Adrenal gland (tissue), 12 donors: ENCODE results near the gene ZBTB14. TPM values are rescaled to one million over a fixed set of nuclear protein-coding genes. Genes with fewer than 3 reads are reported as not detected.

Experiments used
- DNase-seq, 7 donors: peaks; one replicate each; pipeline ENCODE4 v3.0.0-alpha.2; 2019 to 2020
- H3K27ac ChIP-seq, 5 donors: fragments of 200-600 bp; sonication (generic) in 4 of 5; 1 replicate in 3 of 5; 2 replicates in 2 of 5; pipeline versions ENCODE4 v1.5.1 to v1.8.0; 2016 to 2020; ENCODE audit warnings: mild to moderate bottlenecking in 1 of 5
- H3K27me3 ChIP-seq: fragments of 200-600 bp; 2 replicates; pipeline ENCODE4 v1.8.0; 2021
- H3K36me3 ChIP-seq, 2 donors: fragments of 200-600 bp; replicated peaks in 1 of 2; 1 replicate in 1 of 2; 2 replicates in 1 of 2; pipeline versions ENCODE4 v1.5.1 to v1.8.0; 2018 to 2022
- H3K4me1 ChIP-seq, 2 donors: fragments of 200-600 bp; replicated peaks in 1 of 2; 1 replicate in 1 of 2; 2 replicates in 1 of 2; pipeline versions ENCODE4 v1.5.1 to v1.8.0; 2018 to 2021
- H3K4me3 ChIP-seq, 4 donors: fragments of 200-600 bp; sonication (generic) in 3 of 4; one replicate each; pipeline ENCODE4 v1.5.1; 2016 to 2018
- H3K9me3 ChIP-seq, 3 donors: fragments of 200-600 bp; sonication (generic) in 1 of 3; replicated peaks in 1 of 3; 1 replicate in 2 of 3; 2 replicates in 1 of 3; pipeline versions ENCODE4 v1.5.1 to v1.8.0; 2016 to 2021
- CTCF ChIP-seq, 6 experiments: fragments of 450-650 bp in 4 of 6; fragments of 200-600 bp in 2 of 6; sonication (generic) in 1 of 6; IDR thresholded peaks; 1 replicate in 5 of 6; 2 replicates in 1 of 6; pipeline versions ENCODE4 v1.5.1 to v1.8.0; 2016 to 2021; ENCODE audit warnings: antibody characterized with exemption in 6 of 6, mild to moderate bottlenecking in 2 of 6, moderate library complexity in 1 of 6
- POLR2A ChIP-seq, 2 donors: fragments of 450-650 bp; IDR thresholded peaks; one replicate each; pipeline ENCODE4 v1.6.1; 2017; ENCODE audit warnings: antibody characterized with exemption in 2 of 2, mild to moderate bottlenecking in 2 of 2, moderate library complexity in 1 of 2
- WGBS, 4 donors: extraction: QIAGEN DNeasy Blood & Tissue Kit in 2 of 4; methylation state at CpG; one replicate each; pipeline versions ENCODE4 v1.1.5 to v1.1.7; 2013 to 2017; 5-methylcytosine and 5-hydroxymethylcytosine counted together
- intact Hi-C, 2 donors: fragments of 100-400 bp; cut with DNase I; formaldehyde crosslinking; loops; one replicate each; pipeline versions ENCODE4 v1.14.1 to v1.15.0; 2022 to 2023
- polyA plus RNA-seq, 3 donors: library from polyadenylated mRNA; stranded (reverse); fragments of 200-250 nt in 2 of 3; fragments of 350-450 nt in 1 of 3; fragmentation: Illumina TruSeq in 1 of 3; extraction: RNeasy Lipid Tissue Mini Kit (QIAGEN cat#74804) in 1 of 3; gene quantifications; one replicate each; pipeline ENCODE4 v1.2.3, GENCODE V29; 2013 to 2014
- total RNA-seq, 9 donors: library from RNA; depleted of rRNA in 4 of 9; stranded (reverse); fragments of >200 nt in 4 of 9; fragments of 120-200 nt in 1 of 9; fragmentation: NEBNext Ultra II Directional in 1 of 9; extraction: Animal tissue kit (Norgen Biotek cat#: 25700) in 1 of 9; gene quantifications; one replicate each; pipeline versions ENCODE4 v1.1.0 to v1.2.4, GENCODE V29; 2013 to 2023
- donor health status: healthy with polysubstance abuse.
- donor health status: Bipolar disorder and iron deficiency.
- donor health status: DM: yes; HTN: yes; CAD: no.
- donor health status: DM: no; HTN: no; CAD: no.
- donor health status: DM: no; HTN: no; CAD: no.
- donor health status: DM: yes; HTN: yes; CAD: no.

Gene ZBTB14
- total and polyA plus RNA-seq, 12 donors, result 5.9 to 16.4 (median 10.6) TPM

DNA sequence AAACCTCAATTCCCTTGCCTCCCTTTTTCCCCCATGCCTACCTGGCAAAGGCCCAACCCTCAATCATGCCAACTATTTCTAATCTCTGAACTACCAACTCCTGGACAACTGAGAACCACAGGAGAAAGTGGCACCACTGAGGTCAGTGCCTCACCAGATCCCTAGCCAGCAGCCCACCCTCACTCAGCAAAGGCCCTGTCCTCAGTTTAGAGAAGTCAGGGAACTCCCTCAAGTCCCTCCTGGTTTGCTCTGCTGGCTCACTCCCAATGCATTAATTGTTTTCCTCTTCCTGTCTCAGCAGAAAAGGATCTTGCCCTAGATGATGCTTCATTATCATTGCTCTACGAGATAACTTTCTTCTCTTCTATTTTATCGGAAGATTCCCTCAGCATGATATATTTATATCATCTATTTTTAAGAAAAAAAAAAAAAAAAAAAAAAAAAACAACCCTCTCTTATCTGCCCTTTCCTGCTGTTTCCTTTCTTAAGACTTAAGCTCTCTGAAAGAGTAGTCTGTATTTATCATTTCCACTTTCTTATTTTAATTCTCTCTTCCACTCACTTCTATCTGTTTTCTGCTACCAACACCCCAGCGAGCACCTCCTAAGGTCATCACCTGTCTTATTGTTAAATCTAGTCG lies 22.7 kb upstream of the ZBTB14 start:
- intact Hi-C loops, result no loop called here
- no peak overlapping the region for H3K4me3 ChIP-seq
- H3K36me3 ChIP-seq, result no peaks in the 10 kb centered on the region
- H3K4me1 ChIP-seq, result no peaks in the 10 kb centered on the region
- DNase-seq, result no peak
- TF ChIP-seq CTCF (IDR thresholded peaks at IDR 0.05) (no peak), POLR2A (IDR thresholded peaks at IDR 0.05) (no peak)
- no peaks in the 10 kb centered on the region for H3K27me3 ChIP-seq
- 46 to 56% (median 55%) methylated on average over 4 of the region's 4 CpGs for WGBS, 4 donors
- no peaks in the 10 kb centered on the region for H3K9me3 ChIP-seq
- H3K27ac ChIP-seq, result no peak overlapping the region

DNA sequence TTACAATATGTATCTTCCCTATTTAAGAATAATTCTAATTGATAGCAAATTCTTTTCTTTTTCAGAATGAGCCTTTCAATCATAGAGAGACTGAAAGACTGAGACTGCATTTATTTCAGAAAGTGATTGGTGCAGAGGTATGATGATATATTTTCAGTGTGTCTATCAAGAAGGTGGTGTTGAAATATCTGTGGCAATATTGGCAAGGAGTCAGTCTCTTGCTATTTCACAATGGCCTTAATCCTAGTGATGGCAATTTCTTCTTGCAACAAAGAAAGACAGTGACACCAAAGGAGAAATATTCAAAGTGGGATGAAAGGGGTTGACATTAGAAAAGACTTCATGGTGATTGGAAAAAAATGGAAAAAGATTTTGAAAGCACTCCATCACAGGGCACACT lies 21.7 kb upstream of the ZBTB14 start:
- Histone ChIP-seq H3K9me3 (no peaks in the 10 kb centered on the region), H3K36me3 (no peaks in the 10 kb centered on the region), H3K4me3 (no peak overlapping the region), H3K27me3 (no peaks in the 10 kb centered on the region), H3K27ac (no peak overlapping the region), H3K4me1 (no peaks in the 10 kb centered on the region)
- no peak for DNase-seq
- no peak for TF ChIP-seq CTCF (IDR thresholded peaks at IDR 0.05)
- TF ChIP-seq POLR2A (IDR thresholded peaks at IDR 0.05), result no peak
- intact Hi-C loops, result no loop called here

- 67 to 78% (median 68%) methylated on average over 2 of the region's 2 CpGs for WGBS, 4 donors
- DNase-seq, result no peak
- intact Hi-C loops, result no loop called here
- H3K36me3 ChIP-seq, result no peaks in the 10 kb centered on the region
- no peak for TF ChIP-seq POLR2A (IDR thresholded peaks at IDR 0.05)
- no peak for TF ChIP-seq CTCF (IDR thresholded peaks at IDR 0.05)
- H3K4me1 ChIP-seq, result peaks cover 0 to 10% of the 10 kb centered on the region in 2 donors
- H3K27ac ChIP-seq, result no peak overlapping the region
- H3K4me3 ChIP-seq, result no peak overlapping the region
- no peaks in the 10 kb centered on the region for H3K9me3 ChIP-seq
- no peaks in the 10 kb centered on the region for H3K27me3 ChIP-seq
Measured at GRCh38 chr18:5315838-5316237, 20.3 kb upstream of the ZBTB14 start.

DNA sequence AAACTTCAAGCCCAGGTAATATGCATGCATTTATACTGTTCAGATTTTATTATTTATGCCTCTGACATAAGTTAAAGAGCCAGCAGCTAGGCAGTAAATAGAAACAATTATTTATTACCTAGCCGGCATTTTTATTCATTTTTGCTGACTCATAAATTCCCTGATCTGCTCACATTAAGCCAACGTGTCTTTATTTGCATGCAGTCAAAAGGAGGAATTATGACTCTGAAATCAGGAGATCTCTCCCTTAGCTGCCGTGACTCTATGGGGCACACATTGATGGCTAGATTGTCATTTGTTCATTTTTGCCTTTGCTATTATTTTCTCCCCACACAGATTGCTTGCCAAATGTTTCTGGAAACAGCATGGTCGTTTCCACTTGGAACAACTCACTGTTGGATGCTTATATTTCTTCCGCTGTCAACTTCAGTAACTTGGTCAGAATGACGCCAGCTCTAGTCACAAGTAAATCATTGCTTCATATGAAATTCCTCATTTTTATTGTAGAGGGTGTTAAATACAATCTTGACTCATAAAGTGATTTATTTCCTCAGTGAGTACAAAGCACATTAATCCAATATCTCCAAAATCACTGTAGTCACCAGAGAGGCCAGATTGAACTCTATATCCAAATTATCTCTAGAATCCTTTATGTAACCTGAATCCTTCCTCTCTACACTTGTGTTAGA lies 15.9 kb upstream of the ZBTB14 start:
- no peak overlapping the region for H3K4me3 ChIP-seq
- intact Hi-C loops, result no loop called here
- no peaks in the 10 kb centered on the region for H3K36me3 ChIP-seq
- DNase-seq, result peak in 1 of 7 donors; percentile 10
- 25 to 28% (median 26%) methylated on average over 6 of the region's 6 CpGs for WGBS, 4 donors
- H3K4me1 ChIP-seq, result peaks cover 0 to 10% of the 10 kb centered on the region in 2 donors
- no peak overlapping the region for H3K27ac ChIP-seq
- no peak for TF ChIP-seq CTCF (IDR thresholded peaks at IDR 0.05)
- no peak for TF ChIP-seq POLR2A (IDR thresholded peaks at IDR 0.05)
- no peaks in the 10 kb centered on the region for H3K9me3 ChIP-seq
- H3K27me3 ChIP-seq, result no peaks in the 10 kb centered on the region
